K562 (cell line): ENCODE data around the gene PPIH. TPM values are rescaled to one million over a fixed set of nuclear protein-coding genes. Genes with fewer than 3 reads are reported as not detected.
A peak's percentile ranks its signal among the peaks of the same experiment; 100 is the strongest.

Source experiments
- CEBPG ChIP-seq, 3 experiments: fragments of 200-800 bp in 1 of 3; sonication (Bioruptor generic) in 1 of 3; sonication (generic) in 1 of 3; formaldehyde crosslinking in 1 of 3; IDR thresholded peaks in 2 of 3; conservative IDR thresholded peaks in 1 of 3; 2 replicates each; pipeline versions ENCODE4 v1.6.1 to v1.8.0; 2016 to 2022; ENCODE audit warnings: missing compliant biosample characterization in 2 of 3, missing genetic modification characterization in 2 of 3, mild to moderate bottlenecking in 1 of 3, missing genetic modification reagents in 1 of 3
- MBD2 ChIP-seq: sonication (generic); IDR thresholded peaks from 2 replicates; pipeline ENCODE4 v1.6.1; 2016; ENCODE audit warnings: low read depth, borderline replicate concordance
- POLR2AphosphoS5 ChIP-seq: IDR thresholded peaks from 2 replicates; pipeline ENCODE4 v1.6.1; 2011; ENCODE audit warnings: mild to moderate bottlenecking, low read depth, low read length, moderate library complexity; ENCODE audit not compliant: control insufficient read depth, insufficient read depth
- TEAD1 ChIP-seq, 2 experiments: fragments of 450-650 bp in 1 of 2; sonication (generic) in 1 of 2; formaldehyde crosslinking; IDR thresholded peaks; 2 replicates each; pipeline versions ENCODE4 v1.4.0 to v1.8.0; 2020 to 2022; ENCODE audit warnings: mild to moderate bottlenecking in 2 of 2, missing genetic modification reagents in 1 of 2
- ZNF133 ChIP-seq: fragments of 250-450 bp; sonication (Bioruptor Pico); IDR thresholded peaks from 2 replicates; pipeline ENCODE4 v1.4.0; 2020; ENCODE audit warnings: mild to moderate bottlenecking
- ZNF232 ChIP-seq: sonication (generic); formaldehyde crosslinking; IDR thresholded peaks from 2 replicates; pipeline ENCODE4 v1.8.0; 2022; ENCODE audit warnings: mild to moderate bottlenecking, missing genetic modification reagents
- ZNF589 ChIP-seq: fragments of 200-800 bp; sonication (Bioruptor generic); IDR thresholded peaks from 2 replicates; pipeline ENCODE4 v1.6.1; 2016; ENCODE audit warnings: low read depth, missing genetic modification characterization, missing compliant biosample characterization
- polyA plus RNA-seq, 8 experiments: library from polyadenylated mRNA; depleted of rRNA in 4 of 8; stranded (reverse) in 5 of 8; unstranded in 3 of 8; fragments of >200 nt; fragmentation: Nextera tagmentation in 2 of 8; fragmentation: Illumina TruSeq in 1 of 8; extraction: Ambion mirVana in 2 of 8; extraction: Trizol in 1 of 8; gene quantifications; 2 replicates each; pipeline versions ENCODE4 v1.2.1 to v1.2.3, GENCODE V29; 2011 to 2014; ENCODE audit warnings: inconsistent platforms in 1 of 8, missing spikeins in 1 of 8
- total RNA-seq, 7 experiments: library from RNA; depleted of rRNA in 6 of 7; stranded (reverse); fragments of >200 nt in 6 of 7; fragmentation: Illumina TruSeq in 2 of 7; extraction: Trizol in 2 of 7; gene quantifications; 2 replicates each; pipeline versions ENCODE4 v1.2.1 to v1.2.3, GENCODE V29; 2011 to 2021; ENCODE audit warnings: low replicate concordance in 1 of 7
- TF ChIP-seq, protein P1 (sequence below): sonication (generic); formaldehyde crosslinking; IDR thresholded peaks from 2 replicates; pipeline ENCODE4 v1.8.1; 2023; ENCODE audit warnings: missing genetic modification reagents, mild to moderate bottlenecking, borderline replicate concordance
- TF ChIP-seq, protein P2 (sequence below), 2 experiments: fragments of 150-350 bp in 1 of 2; IDR thresholded peaks; 2 replicates each; pipeline ENCODE4 v1.6.1; 2012 to 2016; ENCODE audit warnings: low read depth in 2 of 2, low read length in 2 of 2, mild to moderate bottlenecking in 1 of 2, moderate library complexity in 1 of 2
- TF ChIP-seq, protein P3 (sequence below): fragments of 250-450 bp; sonication (Bioruptor Pico); IDR thresholded peaks from 2 replicates; pipeline ENCODE4 v1.6.1; 2021; ENCODE audit warnings: mild to moderate bottlenecking
- TF ChIP-seq, protein P4 (sequence below): IDR thresholded peaks from 2 replicates; pipeline ENCODE4 v1.6.1; 2016; ENCODE audit warnings: missing genetic modification characterization, missing compliant biosample characterization
- TF ChIP-seq, protein P5 (sequence below): sonication (generic); formaldehyde crosslinking; IDR thresholded peaks from 2 replicates; pipeline ENCODE4 v1.8.0; 2022; ENCODE audit warnings: mild to moderate bottlenecking, missing genetic modification reagents

The PPIH gene
- total and polyA plus RNA-seq, 9 of the 15 experiments (the other 6 are each of a cell fraction or from before 2014, with no cell fraction given), result 197 to 470 (median 277) TPM

DNA sequence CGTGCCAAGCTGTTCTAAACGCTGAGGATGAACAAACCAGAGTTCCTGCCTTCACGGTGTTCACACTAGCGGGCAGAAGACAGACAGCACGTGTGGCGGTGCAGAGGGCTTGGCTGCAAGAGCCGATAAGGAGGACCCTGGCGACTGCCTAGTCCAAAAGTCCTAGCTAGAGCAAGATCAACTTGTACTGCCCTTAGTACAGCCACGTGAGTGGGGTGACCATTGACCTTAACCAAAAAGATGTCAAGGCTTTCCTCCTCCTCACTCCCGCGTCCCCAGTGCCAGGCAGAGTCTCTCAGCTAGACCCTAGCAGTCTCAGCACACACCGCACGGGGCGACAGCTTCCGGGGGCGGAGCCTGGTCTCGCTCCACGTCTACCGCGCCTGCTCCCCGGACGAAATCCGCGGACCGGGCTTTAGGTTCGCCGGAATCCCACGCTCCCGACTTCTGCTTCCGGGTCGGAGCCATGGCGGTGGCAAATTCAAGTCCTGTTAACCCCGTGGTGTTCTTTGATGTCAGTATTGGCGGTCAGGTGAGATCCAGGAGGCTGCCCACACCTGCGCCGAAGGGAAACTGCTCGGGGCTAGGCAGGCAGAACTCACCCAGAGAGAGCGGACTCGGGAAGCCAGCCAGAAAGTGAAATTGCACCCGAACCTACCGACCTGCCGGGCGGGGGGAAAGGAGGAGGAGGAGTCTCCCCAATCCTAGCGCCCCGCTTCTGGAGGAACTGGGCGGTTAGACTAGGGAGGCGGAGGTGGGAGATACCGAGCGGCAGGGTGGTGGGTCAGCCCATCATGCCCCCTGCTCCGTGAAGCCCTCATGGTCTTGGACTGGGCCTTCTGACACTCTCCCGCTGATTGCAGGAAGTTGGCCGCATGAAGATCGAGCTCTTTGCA is at the start of gene PPIH (continued):
- TF ChIP-seq, protein P1, sequence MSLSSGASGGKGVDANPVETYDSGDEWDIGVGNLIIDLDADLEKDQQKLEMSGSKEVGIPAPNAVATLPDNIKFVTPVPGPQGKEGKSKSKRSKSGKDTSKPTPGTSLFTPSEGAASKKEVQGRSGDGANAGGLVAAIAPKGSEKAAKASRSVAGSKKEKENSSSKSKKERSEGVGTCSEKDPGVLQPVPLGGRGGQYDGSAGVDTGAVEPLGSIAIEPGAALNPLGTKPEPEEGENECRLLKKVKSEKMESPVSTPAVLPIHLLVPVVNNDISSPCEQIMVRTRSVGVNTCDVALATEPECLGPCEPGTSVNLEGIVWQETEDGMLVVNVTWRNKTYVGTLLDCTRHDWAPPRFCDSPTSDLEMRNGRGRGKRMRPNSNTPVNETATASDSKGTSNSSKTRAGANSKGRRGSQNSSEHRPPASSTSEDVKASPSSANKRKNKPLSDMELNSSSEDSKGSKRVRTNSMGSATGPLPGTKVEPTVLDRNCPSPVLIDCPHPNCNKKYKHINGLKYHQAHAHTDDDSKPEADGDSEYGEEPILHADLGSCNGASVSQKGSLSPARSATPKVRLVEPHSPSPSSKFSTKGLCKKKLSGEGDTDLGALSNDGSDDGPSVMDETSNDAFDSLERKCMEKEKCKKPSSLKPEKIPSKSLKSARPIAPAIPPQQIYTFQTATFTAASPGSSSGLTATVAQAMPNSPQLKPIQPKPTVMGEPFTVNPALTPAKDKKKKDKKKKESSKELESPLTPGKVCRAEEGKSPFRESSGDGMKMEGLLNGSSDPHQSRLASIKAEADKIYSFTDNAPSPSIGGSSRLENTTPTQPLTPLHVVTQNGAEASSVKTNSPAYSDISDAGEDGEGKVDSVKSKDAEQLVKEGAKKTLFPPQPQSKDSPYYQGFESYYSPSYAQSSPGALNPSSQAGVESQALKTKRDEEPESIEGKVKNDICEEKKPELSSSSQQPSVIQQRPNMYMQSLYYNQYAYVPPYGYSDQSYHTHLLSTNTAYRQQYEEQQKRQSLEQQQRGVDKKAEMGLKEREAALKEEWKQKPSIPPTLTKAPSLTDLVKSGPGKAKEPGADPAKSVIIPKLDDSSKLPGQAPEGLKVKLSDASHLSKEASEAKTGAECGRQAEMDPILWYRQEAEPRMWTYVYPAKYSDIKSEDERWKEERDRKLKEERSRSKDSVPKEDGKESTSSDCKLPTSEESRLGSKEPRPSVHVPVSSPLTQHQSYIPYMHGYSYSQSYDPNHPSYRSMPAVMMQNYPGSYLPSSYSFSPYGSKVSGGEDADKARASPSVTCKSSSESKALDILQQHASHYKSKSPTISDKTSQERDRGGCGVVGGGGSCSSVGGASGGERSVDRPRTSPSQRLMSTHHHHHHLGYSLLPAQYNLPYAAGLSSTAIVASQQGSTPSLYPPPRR (CRISPR knock-in tag), result peak; percentile 76; the same call in 1 of the 2 replicates
- TF ChIP-seq ZNF589 (CRISPR knock-in tag) (0 out of 2 replicates have a peak, but pooled peaks have one; percentile 24), POLR2AphosphoS5 (peak; percentile 89), CEBPG (CRISPR knock-in tag; IDR thresholded peaks at IDR 0.05) (peak; percentile 36; the same call in 1 of the 2 replicates), CEBPG (tag; conservative IDR thresholded peaks at IDR 0.05 in 1 of 2, IDR thresholded peaks at IDR 0.05 in 1 of 2) (no peak), TEAD1 (CRISPR knock-in tag; IDR thresholded peaks at IDR 0.05) (peak in 1 of 2 experiments; percentile 93; a peak in 3 of 4 replicates), ZNF133 (CRISPR knock-in tag) (no peak), ZNF232 (CRISPR knock-in tag) (no peak; the same call in 1 of the 2 replicates), MBD2 (peak; percentile 67; the same call in 1 of the 2 replicates)
- TF ChIP-seq, protein P2, sequence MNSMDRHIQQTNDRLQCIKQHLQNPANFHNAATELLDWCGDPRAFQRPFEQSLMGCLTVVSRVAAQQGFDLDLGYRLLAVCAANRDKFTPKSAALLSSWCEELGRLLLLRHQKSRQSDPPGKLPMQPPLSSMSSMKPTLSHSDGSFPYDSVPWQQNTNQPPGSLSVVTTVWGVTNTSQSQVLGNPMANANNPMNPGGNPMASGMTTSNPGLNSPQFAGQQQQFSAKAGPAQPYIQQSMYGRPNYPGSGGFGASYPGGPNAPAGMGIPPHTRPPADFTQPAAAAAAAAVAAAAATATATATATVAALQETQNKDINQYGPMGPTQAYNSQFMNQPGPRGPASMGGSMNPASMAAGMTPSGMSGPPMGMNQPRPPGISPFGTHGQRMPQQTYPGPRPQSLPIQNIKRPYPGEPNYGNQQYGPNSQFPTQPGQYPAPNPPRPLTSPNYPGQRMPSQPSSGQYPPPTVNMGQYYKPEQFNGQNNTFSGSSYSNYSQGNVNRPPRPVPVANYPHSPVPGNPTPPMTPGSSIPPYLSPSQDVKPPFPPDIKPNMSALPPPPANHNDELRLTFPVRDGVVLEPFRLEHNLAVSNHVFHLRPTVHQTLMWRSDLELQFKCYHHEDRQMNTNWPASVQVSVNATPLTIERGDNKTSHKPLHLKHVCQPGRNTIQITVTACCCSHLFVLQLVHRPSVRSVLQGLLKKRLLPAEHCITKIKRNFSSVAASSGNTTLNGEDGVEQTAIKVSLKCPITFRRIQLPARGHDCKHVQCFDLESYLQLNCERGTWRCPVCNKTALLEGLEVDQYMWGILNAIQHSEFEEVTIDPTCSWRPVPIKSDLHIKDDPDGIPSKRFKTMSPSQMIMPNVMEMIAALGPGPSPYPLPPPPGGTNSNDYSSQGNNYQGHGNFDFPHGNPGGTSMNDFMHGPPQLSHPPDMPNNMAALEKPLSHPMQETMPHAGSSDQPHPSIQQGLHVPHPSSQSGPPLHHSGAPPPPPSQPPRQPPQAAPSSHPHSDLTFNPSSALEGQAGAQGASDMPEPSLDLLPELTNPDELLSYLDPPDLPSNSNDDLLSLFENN (IDR thresholded peaks at IDR 0.05; ENCODE audit: low read depth in 2 of 2, low read length in 2 of 2), result 0 out of 4 replicates have a peak, but pooled peaks of 1 of the 2 experiments have one; percentile 40
- TF ChIP-seq, protein P3, sequence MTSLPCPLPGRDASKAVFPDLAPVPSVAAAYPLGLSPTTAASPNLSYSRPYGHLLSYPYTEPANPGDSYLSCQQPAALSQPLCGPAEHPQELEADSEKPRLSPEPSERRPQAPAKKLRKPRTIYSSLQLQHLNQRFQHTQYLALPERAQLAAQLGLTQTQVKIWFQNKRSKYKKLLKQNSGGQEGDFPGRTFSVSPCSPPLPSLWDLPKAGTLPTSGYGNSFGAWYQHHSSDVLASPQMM (CRISPR knock-in tag), result no peak
- TF ChIP-seq, protein P4, sequence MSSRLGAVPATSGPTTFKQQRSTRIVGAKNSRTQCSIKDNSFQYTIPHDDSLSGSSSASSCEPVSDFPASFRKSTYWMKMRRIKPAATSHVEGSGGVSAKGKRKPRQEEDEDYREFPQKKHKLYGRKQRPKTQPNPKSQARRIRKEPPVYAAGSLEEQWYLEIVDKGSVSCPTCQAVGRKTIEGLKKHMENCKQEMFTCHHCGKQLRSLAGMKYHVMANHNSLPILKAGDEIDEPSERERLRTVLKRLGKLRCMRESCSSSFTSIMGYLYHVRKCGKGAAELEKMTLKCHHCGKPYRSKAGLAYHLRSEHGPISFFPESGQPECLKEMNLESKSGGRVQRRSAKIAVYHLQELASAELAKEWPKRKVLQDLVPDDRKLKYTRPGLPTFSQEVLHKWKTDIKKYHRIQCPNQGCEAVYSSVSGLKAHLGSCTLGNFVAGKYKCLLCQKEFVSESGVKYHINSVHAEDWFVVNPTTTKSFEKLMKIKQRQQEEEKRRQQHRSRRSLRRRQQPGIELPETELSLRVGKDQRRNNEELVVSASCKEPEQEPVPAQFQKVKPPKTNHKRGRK (tag), result no peak
- TF ChIP-seq, protein P5, sequence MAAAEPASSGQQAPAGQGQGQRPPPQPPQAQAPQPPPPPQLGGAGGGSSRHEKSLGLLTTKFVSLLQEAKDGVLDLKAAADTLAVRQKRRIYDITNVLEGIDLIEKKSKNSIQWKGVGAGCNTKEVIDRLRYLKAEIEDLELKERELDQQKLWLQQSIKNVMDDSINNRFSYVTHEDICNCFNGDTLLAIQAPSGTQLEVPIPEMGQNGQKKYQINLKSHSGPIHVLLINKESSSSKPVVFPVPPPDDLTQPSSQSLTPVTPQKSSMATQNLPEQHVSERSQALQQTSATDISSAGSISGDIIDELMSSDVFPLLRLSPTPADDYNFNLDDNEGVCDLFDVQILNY (CRISPR knock-in tag), result no peak
